A172 (cell line): ENCODE measurements around the gene MTMR3. TPM values are rescaled to one million over a fixed set of nuclear protein-coding genes. Genes with fewer than 3 reads are reported as not detected.
"Not testable (repeated sequence)": the region's sequence is repeated elsewhere in the genome, so short reads cannot be mapped to it uniquely, and the experiment has no call there.

ENCODE experiments used
- DNase-seq: peaks from one replicate; pipeline ENCODE4 v3.0.0-alpha.2; 2015; ENCODE audit warnings: low spot score
- total RNA-seq: library from RNA; depleted of rRNA; stranded (reverse); fragments of >200 nt; shearing (Covaris generic); gene quantifications from 2 replicates; pipeline ENCODE4 v1.2.3, GENCODE V29; 2014; rRNA removed

Gene MTMR3
- total RNA-seq: 8.1 and 9.4 TPM in 2 replicates

DNA sequence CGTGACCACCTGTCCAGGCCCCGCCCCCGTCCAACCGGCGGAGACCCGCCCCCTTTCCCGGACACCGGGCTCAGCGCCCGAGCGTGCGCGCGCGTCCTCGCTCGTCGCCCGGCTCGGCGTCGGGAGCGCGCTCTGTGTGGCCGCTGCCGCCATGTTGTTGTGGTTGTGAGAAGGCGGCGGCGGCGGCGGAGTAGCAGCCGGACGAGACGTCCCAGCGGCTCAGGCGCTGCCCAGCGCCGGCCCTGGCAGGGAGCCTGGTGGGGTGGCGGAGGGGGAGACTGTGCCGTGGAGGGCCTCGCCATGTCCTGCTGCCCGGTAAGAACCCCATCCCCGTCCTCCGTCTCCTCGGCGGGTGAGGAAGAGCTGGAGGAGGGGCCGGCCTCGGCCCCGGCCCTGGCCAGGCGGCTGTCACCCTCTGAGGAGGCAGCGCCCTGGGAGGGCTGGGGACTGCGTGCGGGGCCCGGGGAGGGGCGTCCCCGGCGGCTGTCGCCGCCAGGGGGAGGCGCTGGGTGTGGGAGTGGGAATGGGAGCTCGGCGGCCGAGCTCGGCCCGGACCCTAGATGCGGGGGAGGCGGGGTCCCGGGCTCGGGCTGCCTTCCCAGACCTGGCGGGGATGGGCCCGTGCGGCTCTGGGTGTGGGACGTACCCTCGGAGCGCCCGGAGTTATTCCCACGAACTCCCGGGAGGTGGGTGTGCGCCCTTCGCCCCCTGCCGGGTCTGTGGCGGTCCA, at the start of gene MTMR3:
Gene MTMR3, plus strand, starts transcription at position 130 of the 730 bp plus-strand sequence. CDS start 87,886 bp downstream, outside the sequence.
- peak; percentile 51 for DNase-seq

- DNase-seq: no peak
Observed at GRCh38 chr22:29833392-29833965, 49.5 kb upstream of the MTMR3 start.

DNA sequence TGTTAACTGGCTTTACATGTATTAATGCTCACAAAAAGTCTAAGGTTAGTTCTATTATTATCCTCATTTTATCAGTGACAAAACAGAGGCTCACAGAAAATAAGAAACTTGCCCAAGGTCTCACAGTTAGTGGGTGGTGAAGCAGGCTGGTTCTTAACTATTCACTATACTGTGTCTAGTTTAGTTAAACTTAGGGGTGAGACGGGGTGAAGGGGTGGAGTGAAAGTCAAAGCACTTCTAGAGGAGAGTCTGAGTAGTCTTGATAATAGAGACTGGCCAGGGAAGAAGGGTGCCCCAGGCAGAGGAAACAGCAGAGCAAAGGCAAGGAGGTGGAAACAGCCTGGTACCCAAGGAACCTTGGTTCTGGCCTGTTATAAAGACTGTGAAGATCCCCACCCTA, 48.9 kb upstream of the MTMR3 start:
- no peak for DNase-seq

DNA sequence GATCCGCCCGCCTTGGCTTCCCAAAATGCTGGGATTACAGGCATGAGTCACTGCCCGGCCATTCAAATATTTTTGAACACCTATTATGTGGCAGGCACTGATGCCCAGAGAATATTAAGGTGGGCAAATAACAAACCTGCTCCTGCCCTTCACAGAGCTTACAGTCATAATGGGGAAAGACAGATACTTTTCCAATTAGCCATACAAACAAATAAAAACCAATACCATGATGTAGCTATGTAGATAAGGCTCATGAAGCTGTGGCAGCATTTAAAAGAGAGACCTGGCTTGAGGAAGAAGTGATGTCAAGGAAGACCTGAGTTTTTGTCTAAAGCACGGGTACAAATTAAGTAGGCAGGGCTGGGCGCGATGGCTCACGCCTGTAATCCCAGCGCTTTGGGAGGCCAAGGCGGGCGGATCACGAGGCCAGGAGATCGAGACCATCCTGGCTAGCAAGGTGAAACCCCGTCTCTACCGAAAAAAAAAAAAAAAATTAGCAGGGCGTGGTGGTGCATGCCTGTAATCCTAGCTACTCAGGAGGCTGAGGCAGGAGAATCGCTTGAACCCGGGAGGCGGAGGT, 46.1 kb upstream of the MTMR3 start:
- not testable (repeated sequence) for DNase-seq

DNA sequence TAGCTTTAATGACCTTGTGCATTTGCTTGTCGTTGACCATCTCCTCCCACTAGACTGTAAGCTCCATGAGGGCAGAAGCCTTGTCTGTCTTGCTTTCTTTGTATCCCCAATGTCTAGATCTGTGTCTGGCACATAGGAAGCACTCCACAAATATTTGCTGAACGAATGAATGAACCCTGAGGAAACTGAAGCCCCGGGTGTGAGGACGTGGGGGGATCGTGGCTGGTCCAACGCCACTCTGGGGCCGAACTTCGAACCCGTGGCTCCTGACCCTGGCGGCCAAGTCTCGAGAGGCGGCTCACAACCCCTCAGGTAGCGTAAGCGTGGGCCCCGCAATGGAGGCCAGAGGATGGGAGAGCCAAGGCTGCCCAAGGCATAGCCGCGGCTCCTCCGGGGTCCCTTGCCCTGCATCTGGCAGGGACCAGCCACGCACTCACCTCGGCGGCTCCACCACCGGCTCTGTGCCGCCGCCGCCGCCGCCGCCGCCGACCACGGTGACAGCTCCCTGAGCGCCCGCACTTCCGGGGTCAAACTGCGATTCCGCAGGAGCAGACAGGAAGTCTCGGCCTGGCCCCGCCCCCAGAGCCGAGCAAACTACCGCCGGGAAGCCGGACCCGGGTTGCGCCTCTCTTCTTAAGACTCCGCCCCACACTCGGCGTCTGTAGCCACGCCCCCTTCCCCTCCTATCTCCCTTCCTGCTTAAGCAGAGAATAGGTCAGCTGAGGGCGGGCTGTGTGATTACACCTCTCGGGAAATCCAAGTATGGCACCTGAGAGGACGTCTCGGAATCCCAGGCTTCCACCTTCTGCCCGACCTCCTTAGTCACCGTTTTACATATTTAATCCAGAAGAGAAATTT, 45.0 kb upstream of the MTMR3 start, which contains the start of gene ASCC2:
Gene ASCC2, minus strand, starts transcription at position 534 of the 858 bp plus-strand sequence. CDS start 5,949 bp downstream, outside the sequence.
- peak; percentile 91 for DNase-seq

GRCh38 chr22:29838599-29838956, 44.4 kb upstream of the MTMR3 start:
- DNase-seq: no peak

- DNase-seq: no peak
Observed at GRCh38 chr22:29839039-29839438, 43.9 kb upstream of the MTMR3 start.

- DNase-seq: no peak
Observed at GRCh38 chr22:29840498-29840897, 42.5 kb upstream of the MTMR3 start.

DNA sequence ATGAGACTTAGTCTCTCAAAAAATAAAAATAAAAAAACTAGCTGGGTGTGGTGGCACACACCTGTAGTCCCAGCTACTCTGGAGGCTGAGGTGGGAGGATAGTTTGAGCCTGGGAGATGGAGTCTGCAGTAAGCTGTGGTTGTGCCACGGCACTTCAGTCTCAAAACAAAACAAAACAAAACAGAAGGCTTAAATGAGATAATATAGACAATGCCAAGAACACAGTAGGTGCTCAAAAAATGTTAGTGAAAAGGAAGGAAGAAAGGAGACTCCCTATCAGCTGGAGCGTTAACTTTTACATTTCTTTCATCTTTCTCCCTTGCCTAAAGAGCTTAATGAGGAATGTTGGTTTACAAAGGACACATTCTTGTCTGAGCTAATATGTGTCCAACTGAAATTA, 40.8 kb upstream of the MTMR3 start:
- no peak for DNase-seq

DNA sequence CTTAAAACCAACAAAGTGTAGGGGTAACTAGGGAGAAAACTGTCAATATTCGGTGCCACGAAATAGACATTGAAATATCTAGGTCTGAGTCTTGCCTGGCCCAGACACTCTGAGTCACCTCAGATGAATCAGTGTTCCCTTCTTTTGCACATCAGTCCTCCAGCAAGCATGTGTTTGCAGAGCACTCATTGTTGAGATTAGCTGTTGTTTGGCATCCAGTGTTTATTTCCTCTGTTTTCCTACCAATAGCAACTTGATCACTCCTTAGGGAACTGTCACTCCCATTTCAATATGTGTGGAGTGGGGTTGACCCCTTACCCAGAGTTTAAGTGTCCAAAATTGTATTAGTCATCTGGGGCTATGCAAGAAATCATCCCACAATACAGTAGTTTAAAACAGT, 40.2 kb upstream of the MTMR3 start:
- DNase-seq: peak; percentile 51

DNA sequence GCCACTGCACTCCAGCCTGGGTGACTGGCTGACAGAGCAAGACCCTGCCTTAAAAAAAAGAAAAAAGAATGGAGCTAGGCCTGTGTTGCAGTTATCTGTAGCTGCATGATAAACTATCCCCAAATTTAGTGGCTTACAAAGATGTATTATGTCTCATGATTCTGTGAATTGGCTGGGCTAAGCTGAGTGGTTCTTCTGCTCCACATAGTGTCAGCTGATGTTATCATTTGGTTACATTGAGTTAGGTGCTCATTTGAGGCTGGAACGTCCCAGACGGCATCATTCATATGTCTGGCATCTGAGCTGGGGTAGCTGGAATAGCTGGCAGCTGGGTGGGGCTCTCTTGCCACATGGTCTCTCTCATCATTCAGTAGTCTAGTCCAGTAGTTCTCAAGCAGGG, 36.7 kb upstream of the MTMR3 start:
- no peak for DNase-seq

DNA sequence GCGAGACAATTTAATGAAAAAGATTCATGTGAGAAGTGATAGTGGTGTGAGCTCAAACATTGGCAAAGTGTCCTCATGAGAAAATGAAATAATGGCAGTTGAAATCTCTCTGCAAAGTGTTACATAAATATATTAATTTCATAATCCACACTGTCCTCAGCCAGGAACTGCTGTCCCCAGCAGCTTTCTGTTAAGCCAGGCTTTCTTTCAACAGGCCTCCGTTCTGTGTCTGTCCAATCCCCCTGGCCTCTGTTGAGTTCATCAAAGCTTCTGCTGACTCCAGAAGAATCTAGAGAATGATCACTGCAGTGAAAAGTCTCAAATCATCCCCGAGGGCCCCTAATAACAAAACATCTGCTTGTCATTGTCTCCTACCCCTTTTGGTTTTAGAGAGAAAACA, 34.9 kb upstream of the MTMR3 start:
- DNase-seq: no peak

DNA sequence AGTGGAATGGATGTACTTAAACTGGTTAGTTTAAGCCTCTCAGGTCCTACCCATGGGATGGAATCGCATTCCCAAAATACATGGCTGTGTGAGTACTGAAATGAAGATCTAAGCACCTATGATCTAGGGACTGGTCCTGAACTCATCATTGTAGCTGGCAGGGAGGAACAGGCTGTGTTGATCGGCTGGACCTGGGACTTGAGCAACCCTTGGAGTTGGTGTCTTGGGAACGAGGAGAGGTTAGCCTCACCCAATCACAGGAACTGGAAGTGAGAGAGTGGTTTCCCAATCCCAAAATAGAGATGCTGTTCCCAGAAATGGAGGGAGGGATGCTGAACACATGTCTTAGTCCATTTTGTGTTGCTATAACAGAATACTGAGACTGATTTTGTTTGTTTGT, 28.5 kb upstream of the MTMR3 start:
- no peak for DNase-seq

DNA sequence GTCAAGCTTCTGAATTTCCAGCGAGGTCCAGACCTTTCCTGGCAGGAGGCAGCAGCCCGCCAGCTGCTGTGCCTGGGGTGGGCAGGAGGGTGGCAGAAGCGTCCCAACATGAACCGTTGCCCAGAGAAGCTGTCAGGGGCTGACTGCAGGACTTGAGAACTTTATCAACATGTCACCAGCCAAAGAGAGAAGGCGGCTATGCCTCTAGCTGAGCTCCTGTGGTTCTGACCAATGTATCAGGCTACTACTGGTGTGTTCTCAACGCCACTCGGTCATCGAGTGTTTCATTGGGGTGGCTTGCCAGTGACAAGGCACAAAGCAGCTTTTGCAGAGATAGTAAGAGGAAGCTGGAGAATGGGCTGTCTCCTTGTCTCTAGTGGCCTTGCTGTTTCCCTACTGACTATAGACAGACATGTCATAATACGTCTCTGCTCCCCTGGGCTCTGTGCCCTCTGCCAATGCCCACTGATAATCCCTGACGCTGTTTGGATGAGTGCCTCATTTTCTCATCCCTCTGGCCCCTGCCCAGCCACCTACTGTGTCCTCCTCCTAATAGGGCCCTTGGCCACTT, 27.3 kb upstream of the MTMR3 start:
- DNase-seq: no peak

DNA sequence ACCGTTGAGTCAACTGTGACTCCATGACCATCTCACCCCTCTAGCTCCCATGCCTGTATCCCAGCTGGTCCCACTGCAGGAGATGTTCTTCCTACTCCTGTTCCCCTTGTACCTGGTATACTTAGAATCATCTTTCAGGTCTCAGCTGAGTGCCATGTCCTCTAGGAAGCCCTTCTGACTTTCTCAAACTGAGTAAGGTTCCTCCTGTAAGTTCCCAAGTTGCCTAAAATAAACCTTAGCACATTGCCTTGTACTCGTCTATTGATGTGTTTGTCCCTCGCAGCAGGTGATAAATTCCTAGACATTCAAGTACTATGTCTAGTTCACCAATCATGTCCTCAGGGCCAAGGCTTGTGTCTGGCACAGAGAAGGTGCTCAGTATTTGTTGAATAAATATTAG, 26.5 kb upstream of the MTMR3 start:
- DNase-seq: no peak

- not testable (repeated sequence) for DNase-seq
Observed at GRCh38 chr22:29859030-29859429, 23.9 kb upstream of the MTMR3 start.

- DNase-seq: no peak
Observed at GRCh38 chr22:29860006-29860766, 22.8 kb upstream of the MTMR3 start.

- DNase-seq: no peak
Observed at GRCh38 chr22:29861672-29862297, 21.2 kb upstream of the MTMR3 start.

GRCh38 chr22:29865572-29865971, 17.4 kb upstream of the MTMR3 start:
- DNase-seq: not testable (repeated sequence)

DNA sequence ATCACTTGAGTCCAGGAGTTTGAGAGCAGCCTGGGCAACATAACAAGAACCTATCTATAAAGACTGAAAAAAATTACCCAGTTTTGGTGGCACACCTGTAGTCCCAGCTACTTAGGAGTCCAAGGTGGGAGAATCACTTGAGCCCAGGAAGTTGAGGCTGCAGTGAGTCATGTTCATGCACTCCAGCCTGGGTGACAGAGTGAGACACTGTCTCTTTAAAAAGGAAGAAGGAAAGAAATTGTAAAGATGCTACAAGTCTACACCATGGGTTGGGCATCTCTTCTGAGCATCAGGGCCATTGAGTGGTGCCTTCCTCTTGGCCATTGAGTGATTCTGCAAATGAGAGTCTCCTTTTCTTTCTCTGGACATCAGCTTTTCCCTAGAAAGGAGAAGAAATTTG, 15.7 kb upstream of the MTMR3 start:
- DNase-seq: no peak

DNA sequence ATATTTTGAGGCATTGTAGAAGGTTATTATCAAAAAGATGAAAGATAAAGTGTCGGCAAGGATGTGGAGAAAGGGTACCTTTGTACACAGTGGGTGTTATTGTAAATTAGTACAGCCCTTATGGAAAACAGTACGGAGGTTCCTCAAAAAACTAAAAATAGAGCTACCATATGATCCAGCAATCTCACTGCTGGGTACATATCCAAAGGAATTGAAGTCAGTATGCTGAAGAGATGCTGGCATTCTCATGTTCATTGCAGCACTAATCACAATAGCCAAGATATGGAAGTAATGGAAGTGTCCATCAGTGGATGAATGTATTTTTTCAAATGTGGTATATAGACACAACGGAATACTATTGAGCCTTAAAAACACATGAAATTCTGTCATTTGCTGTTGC, 15.1 kb upstream of the MTMR3 start:
- DNase-seq: no peak
